Inflammatory macrophage treated with lipopolysaccharide for 4 hours (primary cell): ENCODE measurements around the gene GMDS.
"Not testable (repeated sequence)": the region's sequence is repeated elsewhere in the genome, so short reads cannot be mapped to it uniquely, and the experiment has no call there.

ENCODE experiments used
- DNase-seq: peaks from one replicate; pipeline ENCODE4 v3.0.0-alpha.2; 2020

Gene GMDS

GRCh38 chr6:1698527-1698926, 546.9 kb downstream of the GMDS start:
- DNase-seq: no peak

GRCh38 chr6:1697688-1698351, 547.6 kb downstream of the GMDS start:
- no peak for DNase-seq

GRCh38 chr6:1696463-1696850, 548.9 kb downstream of the GMDS start:
- no peak for DNase-seq

- DNase-seq: no peak
These were observed 549.6 kb downstream of the GMDS start for GRCh38 chr6:1695546-1696462.

GRCh38 chr6:1691828-1692227, 553.6 kb downstream of the GMDS start:
- not testable (repeated sequence) for DNase-seq

GRCh38 chr6:1690656-1691055, 554.7 kb downstream of the GMDS start:
- DNase-seq: not testable (repeated sequence)

DNA sequence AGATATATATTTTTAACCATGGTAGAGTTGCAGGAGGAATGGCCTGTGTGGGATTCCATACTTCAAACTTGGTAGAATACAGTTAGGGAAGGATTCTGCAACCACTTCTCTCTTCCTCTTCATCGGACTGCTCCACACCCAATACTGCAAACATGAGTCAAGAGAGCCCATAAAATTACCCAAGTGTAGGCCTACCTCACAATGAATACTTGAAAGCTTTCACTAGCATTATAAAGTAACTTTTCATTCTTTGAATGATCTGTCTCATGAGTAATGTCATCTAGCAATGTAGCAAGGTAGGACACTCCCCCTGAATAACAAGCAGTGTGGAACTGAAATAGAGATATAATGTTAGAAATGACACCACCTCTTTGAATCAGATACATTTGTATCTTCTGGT, 556.3 kb downstream of the GMDS start:
- peak; percentile 45 for DNase-seq

GRCh38 chr6:1688396-1688795, 557.0 kb downstream of the GMDS start:
- no peak for DNase-seq

GRCh38 chr6:1687402-1687801, 558.0 kb downstream of the GMDS start:
- no peak for DNase-seq

GRCh38 chr6:1686117-1687098, 559.0 kb downstream of the GMDS start:
- DNase-seq: peak; percentile 40

DNA sequence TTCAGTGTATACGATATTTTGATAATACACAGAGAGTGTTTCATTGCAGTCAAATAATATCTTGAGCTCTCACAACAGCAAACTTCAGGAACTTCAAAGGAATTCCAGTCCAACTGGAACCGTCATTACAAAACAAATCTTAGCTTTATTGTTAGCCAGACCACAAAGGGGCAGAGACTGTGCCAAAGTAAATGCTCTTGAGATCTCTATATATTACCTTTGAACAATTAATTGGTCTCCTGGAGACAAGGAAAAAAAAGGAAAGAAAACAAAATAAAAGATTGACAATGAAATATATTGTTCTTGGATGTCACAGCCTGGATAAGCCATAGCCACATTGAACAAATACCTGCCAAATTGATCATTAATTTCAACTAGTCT, 565.7 kb downstream of the GMDS start:
- DNase-seq: no peak

DNA sequence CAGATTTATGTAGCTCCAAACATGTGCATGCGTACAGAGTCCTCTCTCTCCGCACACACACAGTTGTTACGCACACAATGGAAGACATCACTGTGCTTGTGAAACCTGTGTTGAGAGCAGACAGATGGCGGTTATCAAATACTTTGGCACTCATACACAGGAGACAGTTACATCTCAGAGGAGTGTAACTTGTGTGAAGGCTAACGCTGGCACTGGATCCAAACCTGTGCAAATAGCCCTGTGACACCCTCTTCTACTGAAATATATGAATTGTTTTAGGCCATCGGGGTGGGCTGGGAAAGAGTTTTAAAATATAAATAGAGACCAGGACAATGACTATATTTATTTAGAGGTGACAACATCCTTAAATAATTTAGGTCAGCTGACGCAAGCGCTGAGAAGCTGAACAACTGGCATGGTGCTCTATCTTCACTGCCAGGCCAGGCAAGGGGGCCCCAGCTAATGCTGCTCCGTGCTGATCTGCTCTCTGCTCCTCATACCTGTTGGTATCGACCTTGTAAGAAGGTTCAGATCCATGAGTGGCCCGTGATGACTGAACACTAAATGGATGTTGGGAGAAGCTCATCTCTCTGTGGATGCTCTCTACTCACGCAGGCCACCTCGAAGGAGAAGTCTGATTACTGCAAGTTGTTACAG, 566.2 kb downstream of the GMDS start:
- no peak for DNase-seq

GRCh38 chr6:1678201-1678600, 567.2 kb downstream of the GMDS start:
- no peak for DNase-seq

DNA sequence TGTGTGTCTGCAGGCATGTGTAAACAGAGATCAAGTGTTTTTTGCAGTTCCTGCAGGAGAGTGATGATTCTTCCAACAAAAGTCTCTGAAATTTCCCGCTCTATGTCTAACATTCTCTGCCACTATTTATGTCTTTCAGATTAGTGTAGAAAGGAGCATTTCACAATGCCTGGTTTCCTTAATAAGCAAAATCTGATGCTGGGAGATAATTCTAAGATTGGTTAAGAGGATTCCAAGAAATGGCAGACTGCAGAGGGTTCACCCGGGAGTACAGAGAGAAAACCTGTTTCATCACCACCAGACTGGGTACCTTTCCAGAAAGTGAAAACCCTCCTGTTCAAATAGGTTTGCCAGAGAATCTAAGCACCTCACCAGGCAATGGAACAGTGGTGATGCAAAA, 573.0 kb downstream of the GMDS start:
- DNase-seq: no peak

DNA sequence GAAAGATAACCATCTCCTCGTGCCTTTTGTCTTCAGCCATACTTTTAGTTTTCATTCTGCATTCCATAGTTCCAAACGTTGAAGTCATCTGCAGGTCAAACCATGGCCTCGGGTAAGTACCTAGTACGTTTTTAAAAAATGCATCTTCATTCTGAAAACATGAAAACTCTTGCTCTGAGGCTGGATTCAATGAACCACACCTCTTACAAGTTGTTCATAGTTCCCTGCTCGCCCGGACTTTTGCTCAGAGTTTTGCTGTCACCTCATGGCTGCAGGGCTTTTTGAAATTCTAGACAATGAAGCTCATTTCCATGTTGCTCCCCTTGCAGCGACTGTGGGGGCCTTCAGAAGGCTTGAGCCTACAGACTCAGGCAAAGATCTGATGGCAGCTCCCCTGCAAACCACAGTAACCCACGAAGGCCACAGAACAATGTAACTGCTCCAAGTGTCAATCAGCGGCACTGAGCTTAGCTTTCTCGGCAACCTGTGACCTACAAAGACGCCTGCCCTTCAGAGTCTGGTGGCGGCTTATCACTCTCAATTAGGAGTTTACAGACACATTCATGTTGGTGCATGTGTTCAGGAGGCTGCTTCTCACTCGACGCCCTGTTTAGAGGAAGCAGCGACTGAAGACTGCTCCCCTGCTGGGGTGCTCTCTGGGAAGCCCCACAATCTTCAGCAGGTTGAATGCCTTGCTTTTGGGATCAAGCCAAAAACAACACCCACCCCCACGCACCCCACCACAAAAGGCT, 574.5 kb downstream of the GMDS start:
- DNase-seq: no peak

- DNase-seq: no peak
These were observed 575.4 kb downstream of the GMDS start for GRCh38 chr6:1669996-1670395.

- not testable (repeated sequence) for DNase-seq
These were observed 576.9 kb downstream of the GMDS start for GRCh38 chr6:1668456-1668855.

DNA sequence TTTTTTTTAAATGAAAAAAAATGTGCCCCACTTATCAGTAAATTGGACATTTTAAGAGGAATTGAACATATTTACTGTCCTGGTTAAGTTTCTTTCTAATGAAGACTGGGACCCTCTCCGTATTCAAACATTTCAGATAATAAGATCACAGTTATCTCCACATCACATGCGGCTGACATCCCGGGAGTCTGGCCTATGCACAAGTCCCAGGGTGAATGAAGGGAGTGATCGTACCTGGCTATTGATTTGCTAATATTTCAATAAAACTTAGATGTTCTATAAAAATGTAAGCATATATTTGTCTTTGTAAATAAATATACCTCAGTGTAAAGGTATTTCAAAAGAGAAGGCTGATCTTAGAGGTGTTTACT, 577.6 kb downstream of the GMDS start:
- no peak for DNase-seq

DNA sequence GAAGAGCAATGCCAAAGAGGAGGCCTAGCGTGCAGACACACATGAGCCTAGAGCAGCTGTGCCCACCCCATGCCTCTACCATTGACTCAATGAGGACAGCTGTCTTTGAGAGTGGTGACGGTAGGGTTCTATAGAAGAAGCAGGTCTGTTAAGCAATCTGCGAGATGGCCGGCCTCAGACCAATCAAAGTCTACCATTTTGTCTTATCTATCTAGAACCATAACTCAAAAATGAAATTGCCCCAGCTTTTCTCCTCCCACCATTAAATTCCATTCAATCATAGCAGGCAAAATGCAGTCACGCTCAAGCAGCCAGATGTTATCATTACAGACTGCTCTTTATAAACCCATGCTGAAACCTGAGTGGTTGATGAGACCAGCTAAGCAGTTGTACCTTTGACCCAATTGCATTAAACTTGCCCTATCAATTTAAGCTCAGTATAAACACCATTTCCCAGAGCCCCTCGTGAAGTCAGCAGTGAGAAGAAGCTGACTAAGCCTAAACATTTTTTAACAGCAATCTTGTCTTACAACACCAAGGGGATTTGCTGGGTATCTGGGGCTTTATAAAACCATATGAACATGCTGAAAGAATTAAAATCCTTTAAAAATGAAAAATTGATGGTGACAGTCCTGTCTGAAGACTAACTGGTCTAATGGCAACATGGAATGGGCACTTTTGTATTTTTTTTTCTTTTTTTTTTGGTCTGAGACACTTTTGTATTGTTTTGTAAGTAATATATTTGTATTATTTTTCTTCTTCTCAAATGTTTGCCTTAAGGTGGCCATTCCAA, 578.2 kb downstream of the GMDS start:
- DNase-seq: no peak

DNA sequence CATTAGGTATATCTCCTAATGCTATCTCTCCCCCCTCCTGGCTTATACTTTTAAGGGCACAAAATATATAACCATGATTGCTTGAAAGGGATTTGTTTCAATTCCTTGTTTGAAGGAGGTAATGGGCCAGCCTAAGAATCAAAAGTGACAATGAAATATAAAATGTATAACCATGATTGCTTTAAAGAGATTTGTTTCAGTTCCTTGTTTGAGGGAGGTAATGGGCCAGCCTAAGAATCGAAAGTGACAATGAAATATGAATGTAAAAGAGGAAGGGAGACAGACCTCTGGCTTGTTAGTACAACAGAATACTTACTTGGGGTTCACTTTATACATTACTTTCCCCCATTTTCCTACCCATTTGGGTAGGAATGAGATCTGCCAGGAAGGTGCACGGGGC, 580.2 kb downstream of the GMDS start:
- peak; percentile 87 for DNase-seq

- no peak for DNase-seq
These were observed 581.1 kb downstream of the GMDS start for GRCh38 chr6:1664329-1664728.
